Activated T-helper 1 cell treated with anti-CD3 and anti-CD28 coated beads, Interleukin-2, amount 50 U/mL, for 16 hours (primary cell): ENCODE measurements around the gene CRMP1.

Source experiments
- DNase-seq, 2 donors: peaks; one replicate each; pipeline ENCODE4 v3.0.0-alpha.2; 2020; ENCODE audit warnings: low read depth in 1 of 2, low spot score in 1 of 2

CRMP1 gene

DNA sequence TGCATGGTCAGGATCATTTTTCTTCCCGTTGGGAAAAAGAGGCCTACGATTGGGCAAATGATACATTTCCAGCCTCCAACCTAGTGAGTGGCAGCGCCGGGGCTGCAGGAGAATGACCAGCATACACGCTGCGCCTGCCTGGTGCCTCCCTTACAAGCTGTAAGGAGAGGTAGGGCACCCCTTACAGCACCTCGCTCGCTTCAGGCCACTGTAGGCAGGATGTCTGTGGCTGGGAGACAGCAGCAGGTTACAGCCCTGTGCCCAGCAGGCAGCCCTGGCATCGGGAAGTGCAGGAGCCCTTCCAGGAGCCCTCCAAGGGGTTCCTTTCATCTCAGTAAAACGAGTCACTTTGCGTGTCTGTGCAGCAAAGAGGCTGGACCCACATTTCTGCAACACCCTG is 93.5 kb downstream of the CRMP1 start:
- no peak for DNase-seq

DNA sequence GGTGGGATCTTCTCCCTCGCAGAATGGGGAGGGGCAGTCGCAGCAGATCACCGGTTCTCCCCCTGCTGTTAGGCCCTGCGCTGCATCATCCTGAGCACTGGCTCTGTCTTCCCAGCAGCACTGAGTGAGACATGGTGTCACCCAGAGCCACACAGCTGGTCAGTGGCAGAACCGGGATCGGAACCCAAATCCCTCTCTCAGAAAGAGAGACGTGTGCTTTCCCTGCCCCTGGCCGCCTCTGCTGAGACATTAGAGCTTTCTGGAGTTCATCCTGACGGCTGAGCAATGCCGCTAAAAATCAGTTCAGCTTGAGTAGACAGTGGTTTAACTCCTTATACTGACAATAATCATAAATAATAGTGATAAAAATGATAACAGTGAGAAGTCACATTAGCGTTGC is 93.9 kb downstream of the CRMP1 start:
- no peak for DNase-seq

DNA sequence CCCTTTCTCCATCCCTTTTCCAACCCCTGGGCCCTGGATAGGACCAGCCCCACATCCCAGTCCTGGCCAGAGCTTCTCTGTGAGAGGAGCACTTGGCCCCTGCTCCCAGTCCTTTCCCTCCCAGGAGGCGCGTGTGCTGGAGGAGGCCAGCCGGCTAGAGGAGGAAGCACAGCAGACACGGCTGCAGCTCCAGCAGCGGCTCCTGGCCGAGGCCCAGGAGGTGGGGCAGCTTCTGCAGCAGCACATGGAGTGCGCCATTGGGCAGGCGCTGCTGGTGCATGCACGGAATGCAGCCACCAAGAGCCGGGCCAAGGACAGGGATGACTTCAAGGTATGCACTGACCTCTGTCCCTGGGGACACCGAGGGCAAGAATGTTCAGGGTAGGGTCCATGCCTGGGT is 94.4 kb downstream of the CRMP1 start:
- DNase-seq, result no peak

DNA sequence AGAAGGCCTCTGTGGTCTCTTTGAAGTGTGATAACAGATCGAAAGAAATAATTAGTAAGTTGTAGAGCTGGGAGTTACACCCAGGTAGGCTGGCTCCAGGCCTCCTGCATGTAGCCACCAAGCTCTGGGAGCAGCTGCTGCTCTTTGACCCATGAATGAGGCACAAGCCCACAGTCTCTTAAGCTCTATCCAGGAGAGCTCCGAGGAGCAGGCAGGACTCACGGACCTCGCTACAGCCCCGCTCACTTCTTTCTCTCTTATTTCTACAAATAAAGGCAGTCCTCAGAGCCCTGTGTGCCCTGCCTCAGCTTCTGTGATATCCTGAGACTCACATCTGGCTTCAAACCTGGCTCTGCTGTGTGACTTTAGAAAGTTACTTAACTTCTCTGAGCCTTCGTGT is 95.0 kb downstream of the CRMP1 start:
- no peak for DNase-seq

DNA sequence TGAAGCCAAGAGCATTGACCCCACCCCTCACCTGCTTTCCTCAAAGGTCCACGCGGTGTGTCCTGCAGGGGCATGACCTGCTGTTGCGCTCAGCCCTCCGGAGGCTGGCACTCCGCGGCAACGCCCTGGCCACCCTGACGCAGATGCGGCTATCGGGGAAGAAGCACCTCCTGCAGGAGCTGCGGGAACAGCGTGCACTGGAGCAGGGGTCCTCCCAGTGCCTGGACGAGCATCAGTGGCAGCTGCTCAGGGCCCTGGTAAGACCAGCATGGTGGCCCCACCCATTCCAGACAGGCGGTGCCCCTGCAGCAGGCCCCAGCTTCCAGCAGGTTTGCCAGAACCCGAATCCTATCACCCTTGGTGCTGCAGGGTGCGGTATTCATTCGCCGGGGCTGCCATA is 95.9 kb downstream of the CRMP1 start:
- DNase-seq, result no peak

DNA sequence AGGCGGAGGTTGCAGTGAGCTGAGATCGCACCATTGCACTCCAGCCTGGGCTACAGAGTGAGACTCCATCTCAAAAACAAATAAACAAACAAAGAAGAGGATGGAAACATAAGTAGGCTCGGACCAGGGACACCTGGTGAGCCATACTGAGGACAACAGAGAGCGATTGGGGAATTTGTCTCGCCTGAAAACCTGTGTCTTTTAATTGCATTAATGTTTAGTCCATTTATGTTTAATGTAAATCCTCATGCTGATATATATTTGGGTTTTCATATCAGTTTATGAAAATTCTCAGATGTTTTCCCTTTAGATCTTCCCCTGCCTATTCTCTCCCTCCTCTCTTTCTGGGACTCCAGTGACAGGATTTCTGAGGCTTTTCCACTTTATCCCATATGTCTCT is 97.3 kb downstream of the CRMP1 start:
- no peak for DNase-seq

DNA sequence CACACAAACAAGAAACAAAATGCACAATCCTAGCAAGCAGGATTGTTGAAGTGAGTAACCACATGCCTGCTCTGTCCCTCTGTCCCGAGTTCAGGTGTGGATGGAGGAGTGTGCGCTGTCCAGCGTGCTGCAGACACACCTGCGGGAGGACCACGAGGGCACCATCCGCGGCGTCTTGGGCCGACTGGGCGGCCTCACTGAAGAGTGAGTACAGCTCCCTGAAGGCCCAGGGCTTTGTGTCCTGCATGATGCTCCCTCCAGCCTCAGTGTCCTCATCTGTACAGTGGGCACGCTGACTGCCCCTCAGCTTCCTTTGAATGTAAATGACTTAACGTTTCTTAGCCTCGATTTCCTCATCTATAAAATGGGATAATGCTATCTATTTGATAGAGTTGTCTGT is 99.4 kb downstream of the CRMP1 start:
- no peak for DNase-seq

DNA sequence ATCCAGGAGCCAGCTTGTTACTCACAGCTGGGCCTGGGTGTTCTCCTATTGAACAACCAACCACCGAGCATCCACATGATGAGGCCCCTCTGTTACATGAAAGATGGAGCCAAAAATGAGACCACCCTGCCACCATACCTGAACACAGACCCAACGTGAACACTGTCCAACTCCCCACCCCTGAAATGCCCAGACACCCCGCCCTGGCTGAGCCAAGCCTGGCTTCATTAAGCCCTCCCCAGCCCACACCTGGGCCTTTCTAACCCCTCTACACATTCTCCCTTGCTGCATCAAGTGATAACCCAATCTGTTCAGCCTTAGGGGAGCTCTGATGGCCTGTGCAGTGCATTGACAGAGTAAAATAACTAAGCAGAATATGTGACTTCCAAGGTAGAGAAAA is 101.2 kb downstream of the CRMP1 start:
- no peak for DNase-seq

DNA sequence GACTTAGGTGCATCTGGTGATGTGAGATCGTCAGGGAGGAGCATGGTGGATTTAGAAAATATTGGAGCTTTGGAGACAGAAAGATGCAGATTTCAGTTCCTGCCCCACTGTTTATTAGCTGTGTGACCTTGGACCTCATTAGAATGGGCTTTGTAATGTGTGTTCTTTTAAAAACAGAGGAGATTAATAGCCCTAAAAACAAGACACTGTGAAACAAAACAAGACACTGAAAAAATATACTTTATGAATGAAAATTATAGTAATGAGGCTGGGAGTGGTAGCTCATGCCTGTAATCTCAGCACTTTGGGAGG is 102.4 kb downstream of the CRMP1 start:
- DNase-seq, result no peak

DNA sequence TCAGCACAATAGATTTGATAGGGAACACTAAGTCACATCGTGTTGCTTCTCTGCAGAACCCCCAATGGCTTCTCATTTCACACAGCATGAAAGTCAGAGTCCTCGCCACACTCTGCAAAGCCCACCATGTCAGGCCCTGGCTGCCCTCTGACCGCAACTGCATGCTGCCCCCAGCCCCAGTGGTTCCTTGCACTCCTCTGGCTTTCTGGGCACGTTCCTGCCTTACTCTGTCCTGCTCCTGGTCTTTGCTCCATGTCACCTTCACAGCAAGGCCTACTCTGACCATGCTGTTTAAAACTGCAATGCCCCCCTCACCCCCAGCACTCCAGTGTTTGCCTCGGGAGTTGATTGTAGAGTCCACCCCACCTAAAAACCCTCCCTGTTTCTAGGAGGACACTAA is 103.7 kb downstream of the CRMP1 start:
- no peak for DNase-seq

DNA sequence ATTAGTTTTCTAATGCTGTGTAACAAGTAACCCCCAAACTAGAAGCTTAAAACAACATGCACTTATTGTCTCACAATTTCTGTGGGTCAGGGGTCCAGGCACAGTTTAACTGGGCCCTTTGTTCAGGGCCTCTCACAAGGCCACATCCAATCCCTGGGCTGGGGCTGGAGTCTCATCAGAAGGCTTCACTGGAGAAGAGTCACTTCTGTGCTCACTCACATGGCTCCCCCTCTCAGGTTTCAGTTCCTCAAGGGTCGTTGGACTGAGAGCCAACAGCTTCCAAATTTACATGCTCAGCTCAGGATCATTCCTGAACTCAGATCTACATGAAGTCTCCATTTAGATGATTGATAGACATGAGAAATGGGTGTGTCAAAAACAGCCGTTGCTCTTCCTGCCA is 104.7 kb downstream of the CRMP1 start:
- DNase-seq, result no peak

DNA sequence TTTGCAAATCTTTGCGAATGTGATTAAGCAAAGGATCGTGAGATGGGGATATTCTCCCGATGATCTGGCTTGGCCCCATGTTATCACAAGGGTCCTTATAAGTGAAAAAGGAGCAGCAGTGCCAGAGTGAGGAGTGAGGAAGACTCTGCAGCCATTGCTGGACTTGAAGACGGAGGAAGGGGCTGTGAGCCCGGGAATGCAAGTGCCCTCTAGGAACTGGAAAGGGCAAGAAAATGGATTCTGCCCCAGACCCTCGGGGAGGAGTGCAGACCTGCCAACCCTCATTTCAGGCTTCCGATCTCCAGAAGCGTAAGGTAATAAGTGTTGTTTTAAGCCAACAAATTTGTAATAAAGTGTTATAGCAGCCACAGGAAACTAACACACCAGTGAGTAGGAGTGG is 105.6 kb downstream of the CRMP1 start:
- DNase-seq, result no peak

DNA sequence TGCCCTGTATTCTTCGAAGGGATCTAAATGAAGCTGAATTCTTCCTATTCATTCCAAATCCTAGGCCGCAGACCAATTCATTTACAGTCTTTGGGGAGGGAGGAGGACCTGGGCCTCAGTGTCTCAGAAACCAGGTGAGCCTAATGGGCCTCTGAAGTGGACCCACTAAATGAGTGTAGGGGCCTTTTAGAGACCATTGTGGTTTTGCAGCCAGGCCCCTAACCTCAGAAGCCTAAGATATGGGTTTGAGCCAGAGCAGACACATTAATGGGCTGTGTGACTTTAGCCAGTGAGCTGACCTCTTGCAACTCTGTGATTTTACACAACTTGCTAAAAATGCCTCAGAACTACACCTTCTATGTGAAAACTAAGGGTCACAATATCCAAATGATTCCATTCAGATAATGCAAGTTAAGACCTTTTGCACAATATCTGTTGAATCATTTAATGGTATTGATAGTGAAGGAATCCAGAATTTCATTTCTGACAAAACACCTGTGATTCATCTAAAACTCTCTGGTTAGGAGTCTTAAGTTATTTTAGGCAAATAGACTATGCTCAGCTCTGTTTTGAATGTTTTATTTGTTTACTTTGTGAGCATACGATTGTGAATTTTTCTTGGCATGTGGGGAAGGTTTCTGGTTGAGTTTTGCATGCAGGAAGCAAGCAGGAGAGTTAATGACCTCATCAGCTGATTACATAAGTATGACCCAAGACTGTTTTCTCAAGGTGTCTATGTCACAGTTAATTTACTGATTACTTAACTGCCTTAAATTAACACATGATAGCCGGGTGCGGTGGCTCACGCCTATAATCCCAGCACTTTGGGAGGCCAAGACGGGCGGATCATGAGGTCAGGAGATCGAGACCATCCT is 106.8 kb downstream of the CRMP1 start:
- no peak for DNase-seq

DNA sequence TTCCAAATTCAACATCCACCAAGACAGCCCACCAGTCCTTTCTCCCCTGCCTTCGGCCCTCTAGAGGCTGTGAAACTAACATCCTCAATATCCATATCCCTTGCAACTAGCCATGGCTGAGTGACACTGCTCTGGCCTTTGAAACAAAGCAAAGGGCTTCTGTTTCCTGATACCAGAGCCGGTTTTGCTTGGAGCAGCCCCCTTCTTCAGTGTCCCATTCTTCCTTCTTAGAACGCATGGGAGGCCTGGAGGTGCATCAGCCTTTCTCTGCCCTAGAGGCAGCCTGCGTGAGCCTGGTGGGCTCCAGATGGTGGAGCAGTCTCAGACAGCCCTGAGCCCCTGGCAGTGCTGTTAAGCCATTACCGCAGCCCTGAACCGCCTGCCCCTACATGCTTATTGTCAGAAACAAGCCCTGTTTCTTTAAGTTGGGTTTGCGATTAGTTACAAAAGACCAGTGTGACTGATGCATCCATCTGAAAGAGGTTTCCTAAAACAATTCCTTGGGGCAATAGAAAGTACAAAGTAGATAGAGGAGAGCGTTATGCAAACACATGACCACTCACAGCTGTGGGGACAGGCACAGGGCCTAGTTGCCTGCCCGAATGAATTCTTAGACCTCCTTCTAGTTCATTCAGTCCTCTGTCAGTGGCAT is 107.8 kb downstream of the CRMP1 start:
- no peak for DNase-seq

DNA sequence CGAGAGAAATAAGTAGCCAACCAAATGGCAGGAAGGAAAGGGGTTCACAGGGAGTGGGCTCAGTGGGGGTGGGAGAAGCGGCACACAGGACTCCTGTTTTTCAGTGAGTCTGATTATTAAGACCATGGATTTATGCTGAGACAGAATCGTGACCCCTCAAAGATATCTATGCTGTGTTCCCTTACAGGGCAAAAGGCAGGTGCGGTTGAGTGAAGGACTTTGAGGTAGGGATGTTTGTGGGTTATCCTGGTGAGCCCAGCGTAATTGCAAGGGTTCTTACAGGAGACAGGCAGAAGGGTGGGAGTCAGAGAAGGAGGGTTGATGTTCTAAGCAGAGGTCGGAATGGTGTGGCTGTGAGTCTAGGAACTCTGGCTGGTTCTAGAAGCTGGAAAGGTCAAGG is 108.9 kb downstream of the CRMP1 start:
- no peak for DNase-seq

DNA sequence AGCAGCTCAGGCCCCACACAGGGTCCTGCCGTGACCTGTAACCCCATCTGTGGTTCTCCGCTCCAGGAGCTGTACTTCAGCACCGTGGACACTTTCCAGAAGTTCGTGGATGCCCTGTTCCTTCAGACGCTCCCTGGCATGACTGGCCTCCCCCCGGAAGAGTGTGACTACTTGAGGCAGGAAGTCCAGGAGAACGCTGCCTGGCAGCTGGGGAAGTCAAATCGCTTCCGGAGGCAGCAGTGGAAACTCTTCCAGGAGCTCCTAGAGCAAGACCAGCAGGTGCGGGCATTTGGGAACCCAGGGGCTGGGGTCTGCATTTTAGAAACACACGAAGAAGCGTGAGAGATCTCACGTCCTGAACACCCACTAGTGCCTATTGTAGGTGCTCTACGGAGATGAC is 109.4 kb downstream of the CRMP1 start:
- no peak for DNase-seq

DNA sequence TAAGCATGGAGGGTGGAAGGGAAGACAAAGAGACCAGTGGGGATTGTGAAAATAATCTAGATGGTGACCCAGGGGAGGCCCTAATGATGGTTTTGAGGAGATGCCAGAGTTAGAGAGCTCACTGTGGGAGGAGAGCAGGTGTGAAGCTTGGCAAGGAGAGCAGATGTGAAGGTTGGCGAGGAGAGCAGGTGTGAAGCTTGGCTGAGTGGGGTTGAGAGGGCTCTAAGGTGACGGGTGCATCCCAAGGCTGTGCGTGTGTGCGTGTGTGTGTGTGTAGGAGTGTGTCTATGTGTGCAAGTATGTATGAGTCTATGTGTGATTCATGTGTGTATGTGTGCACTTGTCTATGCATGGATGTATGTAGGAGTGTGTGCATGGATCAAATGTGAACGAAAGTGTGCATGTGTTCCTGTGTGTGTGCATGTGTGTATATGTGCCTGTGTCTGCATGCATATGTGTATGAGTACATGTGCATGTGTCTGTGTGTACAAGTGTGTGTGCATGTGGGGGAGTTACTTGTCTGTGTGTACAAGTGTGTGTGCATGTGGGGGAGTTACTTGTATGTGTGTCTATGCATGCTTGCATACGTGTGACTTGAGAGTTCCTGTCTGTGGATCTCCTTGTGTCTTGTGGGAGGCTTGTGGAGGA is 109.9 kb downstream of the CRMP1 start:
- no peak for DNase-seq

DNA sequence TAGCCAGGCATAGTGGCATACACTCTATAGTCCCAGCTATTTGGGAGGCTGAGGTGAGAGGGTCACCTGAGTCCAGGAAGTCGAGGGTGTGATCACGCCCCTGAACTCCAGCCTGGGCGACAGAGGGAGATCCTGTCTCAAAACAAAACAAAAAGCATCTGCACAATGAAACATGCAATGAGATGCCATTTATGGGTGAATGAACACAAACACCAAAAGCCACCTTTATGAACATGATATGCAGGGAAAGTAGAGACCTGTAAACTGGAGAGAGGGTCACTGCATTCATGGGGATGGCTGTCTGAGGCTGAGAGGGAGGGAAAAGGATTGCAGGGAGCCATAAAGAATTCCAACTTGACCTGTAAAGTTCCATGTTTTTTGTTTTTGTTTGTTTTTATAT is 111.2 kb downstream of the CRMP1 start:
- DNase-seq, result no peak

DNA sequence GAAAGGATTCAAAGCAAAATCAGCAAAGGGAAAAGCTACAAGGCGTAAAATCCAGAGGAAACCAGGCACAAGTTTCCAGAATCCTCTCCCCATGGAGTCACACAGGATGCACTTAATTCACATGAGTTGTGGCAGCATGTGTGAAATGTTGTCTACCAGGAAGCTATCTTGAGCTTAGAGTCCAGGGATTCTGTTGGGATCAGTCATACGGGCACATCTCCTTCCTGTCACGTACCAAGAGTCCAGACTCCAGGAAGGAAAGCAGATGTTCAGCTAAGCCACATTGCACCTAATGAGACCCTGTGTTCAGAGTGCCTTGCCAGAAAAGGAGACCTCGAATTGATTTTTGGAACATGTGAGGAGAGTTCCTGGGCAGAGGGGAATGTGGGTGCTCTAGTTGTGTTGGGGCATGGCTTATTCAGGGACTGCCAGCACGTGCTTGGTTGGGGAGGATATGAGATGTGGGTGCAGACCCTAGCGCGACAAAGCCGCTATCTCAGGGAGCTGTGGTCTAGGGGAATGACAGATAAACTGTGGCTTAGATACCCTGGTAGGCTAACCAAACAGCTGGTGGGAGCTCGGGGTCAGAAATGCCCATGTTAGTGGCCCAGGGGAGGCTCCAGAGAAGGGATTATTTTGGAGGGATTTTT is 111.9 kb downstream of the CRMP1 start:
- no peak for DNase-seq

DNA sequence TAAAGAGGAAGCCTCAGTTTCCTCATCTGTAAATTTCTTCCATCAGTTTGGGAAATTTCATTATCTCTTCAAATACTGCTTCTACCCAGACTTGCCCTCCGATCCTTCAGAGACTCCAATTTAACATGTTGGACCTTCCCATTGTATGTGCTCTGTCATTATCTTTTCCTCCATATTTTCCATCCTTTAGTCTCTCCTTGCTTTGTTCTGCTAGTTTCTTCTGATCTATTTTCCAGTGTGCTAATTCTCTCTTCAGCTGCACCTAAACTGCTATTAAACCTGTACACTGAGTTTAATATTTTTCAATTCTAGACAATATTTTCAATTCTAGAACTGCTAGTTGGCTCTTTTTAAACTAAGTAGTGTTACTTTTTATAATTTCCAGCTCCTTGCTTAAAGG is 116.4 kb downstream of the CRMP1 start:
- no peak for DNase-seq

DNA sequence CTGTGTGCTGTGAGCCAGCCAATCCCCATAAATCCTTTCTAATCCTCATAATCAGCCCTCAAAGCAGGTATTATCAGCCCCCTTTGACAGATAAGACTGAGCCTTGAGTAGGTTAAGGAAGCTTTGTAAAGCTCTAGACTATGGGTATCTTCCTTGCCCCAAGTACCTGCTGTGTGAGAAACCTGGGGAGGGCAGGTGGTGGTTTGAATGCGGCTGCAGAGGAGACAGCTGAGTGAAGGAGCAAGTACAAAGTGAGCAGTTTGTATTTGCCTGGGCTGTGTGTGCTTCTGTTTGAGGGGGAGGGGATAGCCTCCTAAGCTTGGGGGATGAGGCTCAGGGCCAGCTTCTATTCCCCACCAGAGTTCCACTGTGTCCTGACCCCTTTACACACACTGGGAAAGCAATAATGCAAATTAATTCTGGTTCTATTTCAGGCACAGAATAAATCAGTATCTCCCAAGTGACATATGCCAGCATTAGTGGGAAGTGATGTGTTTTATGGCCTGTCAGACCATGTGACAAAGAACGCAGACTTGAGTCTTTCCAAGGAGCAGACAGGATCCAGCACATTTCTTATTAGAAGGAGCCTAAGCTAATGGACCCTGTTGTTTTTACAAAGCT is 118.4 kb downstream of the CRMP1 start:
- DNase-seq, result no peak

DNA sequence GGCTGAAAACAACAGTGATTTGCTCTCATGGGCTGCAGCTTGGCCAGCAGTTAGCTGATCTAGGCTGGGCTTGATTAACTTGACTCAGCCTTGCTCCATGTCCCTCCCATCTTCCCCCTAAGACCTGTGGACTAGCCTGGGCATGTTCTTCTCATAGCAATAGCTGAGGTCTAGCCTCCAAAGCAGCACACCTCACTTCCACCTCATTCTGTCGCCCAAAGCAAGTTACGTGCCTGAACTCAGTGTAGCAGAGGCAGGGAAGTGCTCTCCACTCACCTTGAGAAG is 119.7 kb downstream of the CRMP1 start:
- no peak for DNase-seq
